ENCODE results near the gene KIAA1586.
"Not testable (repeated sequence)": the region's sequence is repeated elsewhere in the genome, so short reads cannot be mapped to it uniquely, and the experiment has no call there.

Gene KIAA1586

GRCh38 chr6:57024775-57025174, 21.7 kb upstream of the KIAA1586 start:
- Histone ChIP-seq H3K4me3 (ENCODE audit: low read length) (no peak overlapping the region), H3K36me3 (ENCODE audit: insufficient read depth, low read length) (no peaks in the 10 kb centered on the region), H3K27me3 (ENCODE audit: insufficient read depth, low read length) (no peaks in the 10 kb centered on the region), H3K9me3 (ENCODE audit: low read length) (peaks cover 4% of the 10 kb centered on the region), H3K4me1 (ENCODE audit: insufficient read depth, low read length) (peaks cover 6% of the 10 kb centered on the region), H2AFZ (ENCODE audit: low read depth, low read length) (no peak overlapping the region)

- no peaks in the 10 kb centered on the region for H3K36me3 ChIP-seq (ENCODE audit: insufficient read depth, low read length)
- H3K4me1 ChIP-seq (ENCODE audit: insufficient read depth, low read length) = peaks cover 6% of the 10 kb centered on the region
- no peak overlapping the region for H2AFZ ChIP-seq (ENCODE audit: low read depth, low read length)
- H3K9me3 ChIP-seq (ENCODE audit: low read length) = peaks cover 4% of the 10 kb centered on the region
- no peaks in the 10 kb centered on the region for H3K27me3 ChIP-seq (ENCODE audit: insufficient read depth, low read length)
- no peak overlapping the region for H3K4me3 ChIP-seq (ENCODE audit: low read length)
These were observed 20.5 kb upstream of the KIAA1586 start for GRCh38 chr6:57026001-57026400.

GRCh38 chr6:57027301-57027700, 19.2 kb upstream of the KIAA1586 start:
- no peaks in the 10 kb centered on the region for H3K36me3 ChIP-seq (ENCODE audit: insufficient read depth, low read length)
- peaks cover 6% of the 10 kb centered on the region for H3K4me1 ChIP-seq (ENCODE audit: insufficient read depth, low read length)
- H3K9me3 ChIP-seq (ENCODE audit: low read length) = peaks cover 4% of the 10 kb centered on the region
- no peak overlapping the region for H3K4me3 ChIP-seq (ENCODE audit: low read length)
- H3K27me3 ChIP-seq (ENCODE audit: insufficient read depth, low read length) = peaks cover 2% of the 10 kb centered on the region
- H2AFZ ChIP-seq (ENCODE audit: low read depth, low read length) = no peak overlapping the region

GRCh38 chr6:57029213-57029612, 17.3 kb upstream of the KIAA1586 start:
- H2AFZ ChIP-seq (ENCODE audit: low read depth, low read length) = no peak overlapping the region
- H3K4me3 ChIP-seq (ENCODE audit: low read length) = no peak overlapping the region
- no peaks in the 10 kb centered on the region for H3K36me3 ChIP-seq (ENCODE audit: insufficient read depth, low read length)
- peaks cover 4% of the 10 kb centered on the region for H3K9me3 ChIP-seq (ENCODE audit: low read length)
- H3K27me3 ChIP-seq (ENCODE audit: insufficient read depth, low read length) = peaks cover 2% of the 10 kb centered on the region
- H3K4me1 ChIP-seq (ENCODE audit: insufficient read depth, low read length) = peaks cover 6% of the 10 kb centered on the region

GRCh38 chr6:57033228-57033627, 13.3 kb upstream of the KIAA1586 start:
- peaks cover 4% of the 10 kb centered on the region for H3K4me1 ChIP-seq (ENCODE audit: insufficient read depth, low read length)
- H3K4me3 ChIP-seq (ENCODE audit: low read length) = no peak overlapping the region
- peaks cover 7% of the 10 kb centered on the region for H3K27me3 ChIP-seq (ENCODE audit: insufficient read depth, low read length)
- no peaks in the 10 kb centered on the region for H3K36me3 ChIP-seq (ENCODE audit: insufficient read depth, low read length)
- no peak overlapping the region for H2AFZ ChIP-seq (ENCODE audit: low read depth, low read length)
- no peaks in the 10 kb centered on the region for H3K9me3 ChIP-seq (ENCODE audit: low read length)

GRCh38 chr6:57035549-57035948, 10.9 kb upstream of the KIAA1586 start:
- Histone ChIP-seq H3K4me3 (ENCODE audit: low read length) (no peak overlapping the region), H3K27me3 (ENCODE audit: insufficient read depth, low read length) (peaks cover 11% of the 10 kb centered on the region), H3K4me1 (ENCODE audit: insufficient read depth, low read length) (no peaks in the 10 kb centered on the region), H2AFZ (ENCODE audit: low read depth, low read length) (no peak overlapping the region), H3K9me3 (ENCODE audit: low read length) (no peaks in the 10 kb centered on the region), H3K36me3 (ENCODE audit: insufficient read depth, low read length) (no peaks in the 10 kb centered on the region)

GRCh38 chr6:57038906-57039305, 7.6 kb upstream of the KIAA1586 start:
- Histone ChIP-seq H3K36me3 (ENCODE audit: insufficient read depth, low read length) (no peaks in the 10 kb centered on the region), H3K27me3 (ENCODE audit: insufficient read depth, low read length) (peaks cover 16% of the 10 kb centered on the region), H2AFZ (ENCODE audit: low read depth, low read length) (no peak overlapping the region), H3K4me1 (ENCODE audit: insufficient read depth, low read length) (no peaks in the 10 kb centered on the region), H3K9me3 (ENCODE audit: low read length) (peaks cover 3% of the 10 kb centered on the region), H3K4me3 (ENCODE audit: low read length) (no peak overlapping the region)

GRCh38 chr6:57040011-57040410, 6.5 kb upstream of the KIAA1586 start:
- H3K9me3 ChIP-seq (ENCODE audit: low read length) = peaks cover 3% of the 10 kb centered on the region
- peaks cover 16% of the 10 kb centered on the region for H3K27me3 ChIP-seq (ENCODE audit: insufficient read depth, low read length)
- no peaks in the 10 kb centered on the region for H3K36me3 ChIP-seq (ENCODE audit: insufficient read depth, low read length)
- no peaks in the 10 kb centered on the region for H3K4me1 ChIP-seq (ENCODE audit: insufficient read depth, low read length)
- H3K4me3 ChIP-seq (ENCODE audit: low read length) = no peak overlapping the region
- no peak overlapping the region for H2AFZ ChIP-seq (ENCODE audit: low read depth, low read length)

GRCh38 chr6:57044061-57044460, 2.4 kb upstream of the KIAA1586 start:
- Histone ChIP-seq H3K4me1 (ENCODE audit: insufficient read depth, low read length) (peaks cover 12% of the 10 kb centered on the region), H3K27me3 (ENCODE audit: insufficient read depth, low read length) (peaks cover 10% of the 10 kb centered on the region), H3K36me3 (ENCODE audit: insufficient read depth, low read length) (peaks cover 11% of the 10 kb centered on the region)
- not testable (repeated sequence) for H3K9me3 ChIP-seq (ENCODE audit: low read length); H2AFZ ChIP-seq (ENCODE audit: low read depth, low read length); H3K4me3 ChIP-seq (ENCODE audit: low read length)

GRCh38 chr6:57044568-57044967, 1.9 kb upstream of the KIAA1586 start:
- H3K9me3 ChIP-seq (ENCODE audit: low read length) = peaks cover 3% of the 10 kb centered on the region

GRCh38 chr6:57047257-57047585, 728 bp downstream of the KIAA1586 start:
- not testable (repeated sequence) for H3K9me3 ChIP-seq (ENCODE audit: low read length); H3K4me3 ChIP-seq (ENCODE audit: low read length)
- H3K36me3 ChIP-seq (ENCODE audit: insufficient read depth, low read length) = peaks cover 39% of the 10 kb centered on the region

More at GRCh38 chr6:57044568-57044967, 1.9 kb upstream of the KIAA1586 start:
- H3K36me3 ChIP-seq (ENCODE audit: insufficient read depth, low read length) = peaks cover 16% of the 10 kb centered on the region
- H3K4me1 ChIP-seq (ENCODE audit: insufficient read depth, low read length) = peaks cover 16% of the 10 kb centered on the region
- H2AFZ ChIP-seq (ENCODE audit: low read depth, low read length) = no peak overlapping the region
- H3K27me3 ChIP-seq (ENCODE audit: insufficient read depth, low read length) = peaks cover 10% of the 10 kb centered on the region
- no peak overlapping the region for H3K4me3 ChIP-seq (ENCODE audit: low read length)

GRCh38 chr6:57047859-57048258, 1.4 kb downstream of the KIAA1586 start:
- H3K4me3 ChIP-seq (ENCODE audit: low read length) = peak overlapping the region; percentile 50
- H3K27me3 ChIP-seq (ENCODE audit: insufficient read depth, low read length); H2AFZ ChIP-seq (ENCODE audit: low read depth, low read length); H3K9me3 ChIP-seq (ENCODE audit: low read length): not testable (repeated sequence)
- H3K4me1 ChIP-seq (ENCODE audit: insufficient read depth, low read length) = peaks cover 16% of the 10 kb centered on the region
- peaks cover 46% of the 10 kb centered on the region for H3K36me3 ChIP-seq (ENCODE audit: insufficient read depth, low read length)

More at GRCh38 chr6:57047257-57047585, 728 bp downstream of the KIAA1586 start:
- not testable (repeated sequence) for H3K27me3 ChIP-seq (ENCODE audit: insufficient read depth, low read length); H2AFZ ChIP-seq (ENCODE audit: low read depth, low read length)
- H3K4me1 ChIP-seq (ENCODE audit: insufficient read depth, low read length) = peaks cover 16% of the 10 kb centered on the region

- Histone ChIP-seq H3K27me3 (ENCODE audit: insufficient read depth, low read length) (no peaks in the 10 kb centered on the region), H3K4me1 (ENCODE audit: insufficient read depth, low read length) (peaks cover 16% of the 10 kb centered on the region), H3K9me3 (ENCODE audit: low read length) (no peaks in the 10 kb centered on the region), H3K36me3 (ENCODE audit: insufficient read depth, low read length) (peaks cover 53% of the 10 kb centered on the region), H2AFZ (ENCODE audit: low read depth, low read length) (no peak overlapping the region), H3K4me3 (ENCODE audit: low read length) (peak overlapping the region; percentile 50)
These were observed 2.1 kb downstream of the KIAA1586 start for GRCh38 chr6:57048577-57048976.

- H3K9me3 ChIP-seq (ENCODE audit: low read length) = no peaks in the 10 kb centered on the region
- no peak overlapping the region for H3K4me3 ChIP-seq (ENCODE audit: low read length)
- H3K27me3 ChIP-seq (ENCODE audit: insufficient read depth, low read length) = no peaks in the 10 kb centered on the region
- H3K36me3 ChIP-seq (ENCODE audit: insufficient read depth, low read length) = peaks cover 36% of the 10 kb centered on the region
- H2AFZ ChIP-seq (ENCODE audit: low read depth, low read length) = no peak overlapping the region
- H3K4me1 ChIP-seq (ENCODE audit: insufficient read depth, low read length) = no peaks in the 10 kb centered on the region
These were observed 17.4 kb downstream of the KIAA1586 start for GRCh38 chr6:57063847-57064246.
